Muscle layer of colon (tissue), 2 donors: ENCODE measurements around the gene SHQ1.

Experiments used
- H3K27ac ChIP-seq: one replicate; pipeline ENCODE4 v1.7.0; 2013; ENCODE audit warnings: low read depth, mild to moderate bottlenecking, low read length, moderate library complexity
- H3K27me3 ChIP-seq, 2 donors: one replicate each; pipeline ENCODE4 v1.7.0; 2013; ENCODE audit warnings: low read length in 2 of 2, mild to moderate bottlenecking in 2 of 2; ENCODE audit not compliant: insufficient read depth in 2 of 2, control insufficient read depth in 1 of 2
- H3K36me3 ChIP-seq: one replicate; pipeline ENCODE4 v1.7.0; 2013; ENCODE audit warnings: mild to moderate bottlenecking, low read length; ENCODE audit not compliant: insufficient read depth
- H3K4me1 ChIP-seq: one replicate; pipeline ENCODE4 v1.7.0; 2013; ENCODE audit warnings: mild to moderate bottlenecking, low read length; ENCODE audit not compliant: insufficient read depth
- H3K4me3 ChIP-seq, 2 donors: one replicate each; pipeline ENCODE4 v1.7.0; 2013; ENCODE audit warnings: low read length in 2 of 2, low read depth in 1 of 2, mild to moderate bottlenecking in 1 of 2, moderate library complexity in 1 of 2
- H3K9ac ChIP-seq: one replicate; pipeline ENCODE4 v1.7.0; 2013; ENCODE audit warnings: low read length
- H3K9me3 ChIP-seq: one replicate; pipeline ENCODE4 v1.7.0; 2013; ENCODE audit warnings: mild to moderate bottlenecking, low read length
- donor health status: abdominal sarcoma.
- donor health status: Adenocarcinoma of cecum.

Gene SHQ1

DNA sequence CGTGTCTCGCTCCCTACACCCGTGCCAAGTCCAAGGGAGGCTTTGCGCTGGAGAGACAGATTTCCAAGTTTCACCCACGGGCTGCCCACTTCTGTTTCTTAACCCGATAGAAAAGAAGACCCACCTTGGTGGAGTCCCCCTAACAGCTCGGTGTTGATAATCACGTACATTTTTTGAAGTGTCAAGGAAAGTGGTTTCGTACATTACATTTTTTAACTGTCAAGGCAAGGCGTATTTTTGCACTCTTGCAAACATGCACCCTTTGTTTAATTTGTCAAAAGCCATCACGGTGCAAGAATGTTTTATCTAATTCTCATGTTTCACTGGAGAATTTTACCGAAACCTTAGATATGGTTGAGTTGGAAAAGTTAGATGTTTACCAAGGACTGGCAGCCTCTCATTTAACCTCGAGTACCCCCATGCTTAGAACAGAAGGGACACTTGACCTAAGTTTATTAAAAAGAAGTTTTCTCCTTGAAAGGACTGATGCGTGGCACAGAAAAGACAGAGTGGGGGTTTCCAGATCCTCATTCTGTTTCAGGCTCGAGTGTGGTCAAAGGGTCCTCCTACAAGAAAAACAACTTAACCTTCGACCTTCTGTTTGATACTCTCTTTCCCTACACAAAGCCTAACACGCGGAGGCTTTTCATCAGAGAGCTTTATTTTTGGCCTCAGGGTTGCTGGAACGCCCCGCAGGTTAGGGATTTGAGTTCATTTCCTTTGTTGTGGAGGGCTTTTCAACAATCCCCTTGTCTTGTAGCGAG lies 40.5 kb upstream of the SHQ1 start:
- Histone ChIP-seq H3K9me3 (no peaks in the 10 kb centered on the region), H3K4me3 (peak overlapping the region in 1 of 2 donors; percentile 11), H3K27me3 (no peaks in the 10 kb centered on the region), H3K9ac (no peak overlapping the region), H3K4me1 (peaks cover 15% of the 10 kb centered on the region), H3K27ac (peak overlapping the region; percentile 49), H3K36me3 (no peaks in the 10 kb centered on the region)

DNA sequence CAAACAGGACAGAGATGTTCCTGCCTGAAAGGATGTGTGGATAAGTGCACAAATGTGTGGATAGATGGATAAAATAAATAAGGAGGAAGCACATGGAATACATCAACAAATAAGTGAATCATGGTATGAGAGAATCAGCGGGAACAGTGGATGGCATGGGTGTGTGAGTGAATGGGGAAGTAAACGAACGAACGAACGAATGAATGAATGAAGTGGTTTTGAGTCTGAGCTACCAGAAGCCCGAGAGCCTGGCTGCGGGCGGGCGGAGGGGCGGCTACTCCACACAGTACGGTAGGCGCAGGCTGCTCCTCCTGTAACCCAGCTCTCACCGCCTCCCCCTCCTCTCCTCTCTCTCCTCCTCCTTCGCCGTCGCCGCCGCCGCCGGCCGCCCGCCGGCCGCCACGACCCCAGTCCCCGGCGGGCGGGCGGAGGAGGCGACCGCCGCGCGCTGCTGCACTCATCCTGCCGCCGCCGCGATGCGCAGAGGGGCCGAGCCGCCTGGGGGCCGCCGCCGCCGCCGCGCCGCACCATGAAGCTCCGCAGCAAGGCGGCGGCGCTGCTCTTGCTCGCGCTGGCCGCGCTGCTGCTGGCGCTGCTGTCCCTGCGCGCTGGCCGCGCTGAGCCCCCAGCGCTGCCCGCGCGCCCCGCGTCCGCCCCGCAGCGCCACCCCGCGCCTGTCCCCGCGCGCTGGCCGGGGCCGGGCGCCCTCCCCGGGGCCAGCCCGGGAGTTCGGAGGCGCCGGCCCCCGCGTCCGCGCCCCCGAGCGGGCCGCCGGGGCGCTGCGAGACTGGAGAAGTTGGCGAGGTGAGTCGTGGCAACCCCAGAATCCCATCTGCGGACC lies 39.7 kb upstream of the SHQ1 start, which contains the start of gene GXYLT2:
Gene GXYLT2, plus strand, starts transcription at position 342 of the 841 bp plus-strand sequence. Its CDS starts 188 bp downstream, at position 530.
- Histone ChIP-seq H3K36me3 (no peaks in the 10 kb centered on the region), H3K27ac (peak within 1 kb of the TSS; percentile 49), H3K4me3 (peak within 1 kb of the TSS; percentile 46 to 50), H3K27me3 (no peaks in the 10 kb centered on the region), H3K4me1 (peaks cover 15% of the 10 kb centered on the region), H3K9ac (no peak within 1 kb of the TSS), H3K9me3 (no peaks in the 10 kb centered on the region)

DNA sequence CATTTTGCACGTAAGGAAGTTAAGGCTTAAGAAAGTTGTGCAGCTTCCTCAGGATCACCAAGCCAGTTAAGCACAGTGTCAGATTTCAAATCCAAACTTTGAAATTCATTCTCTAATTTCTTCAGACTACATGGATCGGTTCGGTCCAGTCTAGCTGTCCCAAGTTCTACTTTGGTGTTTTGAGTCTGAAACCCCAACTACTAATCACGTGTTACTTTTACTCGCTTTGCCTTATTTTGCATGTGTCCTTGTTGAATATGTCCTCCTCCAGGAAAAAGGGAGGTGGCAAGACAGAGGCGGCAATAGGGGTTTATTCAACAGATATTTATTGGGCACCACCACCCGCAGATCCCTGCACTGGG lies 39.1 kb upstream of the SHQ1 start:
- Histone ChIP-seq H3K36me3 (no peaks in the 10 kb centered on the region), H3K27me3 (no peaks in the 10 kb centered on the region), H3K4me1 (peaks cover 14% of the 10 kb centered on the region), H3K9ac (no peak overlapping the region), H3K4me3 (peak overlapping the region; percentile 46 to 50), H3K9me3 (no peaks in the 10 kb centered on the region), H3K27ac (peak overlapping the region; percentile 32)

DNA sequence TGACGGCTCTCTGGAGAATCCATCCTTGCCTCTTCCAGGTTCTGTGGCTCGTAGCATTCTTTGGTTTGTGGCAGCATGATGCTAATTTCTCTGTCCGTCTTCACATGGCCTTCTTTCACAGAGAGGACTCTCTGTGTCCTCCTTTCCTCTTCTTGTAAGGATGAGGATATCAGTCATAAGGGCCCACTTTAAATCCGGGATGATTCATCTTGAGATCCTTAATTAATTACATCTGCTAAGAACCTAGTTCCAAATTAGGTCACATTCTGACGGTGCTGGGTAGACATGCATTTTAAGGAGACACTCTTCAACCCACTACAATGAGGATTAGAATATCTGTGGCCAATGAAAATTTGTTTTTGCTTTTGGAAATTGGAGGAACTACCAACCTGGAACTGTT lies 23.9 kb upstream of the SHQ1 start:
- H3K9ac ChIP-seq: no peak overlapping the region
- no peak overlapping the region for H3K27ac ChIP-seq
- H3K27me3 ChIP-seq: no peaks in the 10 kb centered on the region
- H3K9me3 ChIP-seq: no peaks in the 10 kb centered on the region
- no peaks in the 10 kb centered on the region for H3K36me3 ChIP-seq
- no peaks in the 10 kb centered on the region for H3K4me1 ChIP-seq
- H3K4me3 ChIP-seq: no peak overlapping the region

DNA sequence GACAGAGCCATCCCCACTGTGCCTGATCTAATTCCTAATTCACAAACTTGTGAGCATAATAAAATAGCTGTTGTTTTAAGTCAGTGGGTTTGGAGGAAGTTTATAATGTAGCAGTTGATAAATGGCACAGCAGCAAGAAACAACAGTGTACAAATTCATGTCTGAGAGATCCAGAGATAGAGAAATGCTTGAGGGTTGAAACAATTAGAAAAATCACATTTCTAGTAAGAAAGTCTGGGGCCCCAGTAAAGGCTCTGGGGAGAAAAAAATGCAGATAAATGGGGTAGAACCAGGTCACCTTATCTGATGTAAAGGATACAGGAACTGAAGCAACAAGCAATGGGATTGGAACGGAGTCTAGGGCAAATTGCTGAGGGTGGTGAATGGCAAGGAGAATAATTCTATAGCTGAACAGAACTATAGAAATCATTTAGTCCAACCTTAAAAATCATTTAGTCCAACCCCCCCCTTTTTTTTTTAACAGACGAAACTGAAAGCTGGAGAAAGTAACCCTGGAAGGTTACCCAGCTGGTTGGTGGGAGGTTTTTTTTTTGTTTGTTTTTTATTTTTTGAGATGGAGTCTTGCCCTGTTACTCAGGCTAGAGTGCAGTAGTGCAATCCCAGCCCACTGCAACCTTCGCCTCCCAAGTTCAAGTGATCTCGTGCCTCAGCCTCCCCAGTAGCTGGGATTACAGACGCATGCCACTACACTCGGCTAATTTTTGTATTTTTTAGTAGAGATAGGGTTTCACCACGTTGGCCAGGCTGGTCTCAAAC lies 14.3 kb upstream of the SHQ1 start:
- Histone ChIP-seq H3K9ac (no peak overlapping the region), H3K27ac (no peak overlapping the region), H3K4me1 (no peaks in the 10 kb centered on the region), H3K9me3 (no peaks in the 10 kb centered on the region), H3K4me3 (no peak overlapping the region), H3K27me3 (no peaks in the 10 kb centered on the region), H3K36me3 (no peaks in the 10 kb centered on the region)

DNA sequence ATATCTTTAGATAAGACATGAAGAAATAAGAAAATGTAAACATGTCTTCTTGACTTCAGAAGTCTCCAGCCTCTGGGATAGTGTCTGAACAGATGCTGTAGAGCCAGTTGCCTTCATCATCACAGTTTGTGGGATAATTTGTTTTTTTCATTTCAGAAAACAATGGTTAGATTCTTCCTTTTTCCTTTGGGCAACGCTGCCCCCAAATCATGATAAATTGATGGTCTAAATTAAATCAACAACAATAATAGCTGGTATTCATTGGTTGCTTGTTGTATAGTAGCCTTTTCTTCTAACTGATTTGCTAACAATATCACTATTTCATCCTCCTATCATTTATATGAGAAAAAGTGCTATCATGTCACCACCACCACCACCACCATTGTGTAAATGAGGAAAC lies 12.6 kb upstream of the SHQ1 start:
- no peak overlapping the region for H3K27ac ChIP-seq
- no peak overlapping the region for H3K9ac ChIP-seq
- no peaks in the 10 kb centered on the region for H3K9me3 ChIP-seq
- no peaks in the 10 kb centered on the region for H3K36me3 ChIP-seq
- H3K4me1 ChIP-seq: no peaks in the 10 kb centered on the region
- H3K27me3 ChIP-seq: no peaks in the 10 kb centered on the region
- no peak overlapping the region for H3K4me3 ChIP-seq

DNA sequence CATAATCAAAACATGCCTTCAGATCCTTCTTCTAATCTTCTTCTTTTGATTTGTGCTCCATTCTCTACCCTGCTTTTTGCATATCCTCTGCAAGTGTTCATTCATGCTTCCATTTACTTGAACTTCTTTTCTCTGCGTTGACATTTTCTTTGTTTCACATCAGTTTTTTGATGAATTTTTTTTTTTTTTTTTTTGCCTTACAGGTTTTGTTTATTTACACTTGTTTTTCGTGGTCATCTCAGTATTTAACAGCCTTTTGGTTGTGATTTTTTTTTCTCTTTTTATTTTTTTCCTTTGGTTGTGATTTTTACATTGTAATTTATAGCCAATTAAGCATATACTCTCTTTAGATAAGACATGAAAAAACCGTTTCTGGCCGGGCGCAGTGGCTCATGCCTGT lies 11.8 kb upstream of the SHQ1 start:
- no peaks in the 10 kb centered on the region for H3K9me3 ChIP-seq

DNA sequence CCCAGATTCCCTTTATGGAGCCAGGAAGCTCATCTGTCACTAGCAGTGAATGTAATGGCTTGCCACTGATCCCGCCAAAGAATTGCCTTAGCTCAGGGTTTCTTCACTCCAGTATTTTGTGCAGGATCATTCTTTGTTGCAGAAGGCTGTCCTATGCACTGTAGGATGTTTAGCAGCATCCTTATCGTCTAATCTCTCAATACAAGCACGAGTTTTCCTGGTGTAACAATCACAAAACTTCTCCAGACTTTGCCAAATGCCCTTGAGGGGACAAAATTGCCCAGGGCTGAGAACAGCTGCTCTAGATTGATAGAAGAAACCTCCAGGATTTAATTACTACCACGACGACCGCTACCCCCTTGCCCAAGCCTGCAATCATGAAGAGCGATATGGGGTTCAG lies 6.8 kb upstream of the SHQ1 start:
- H3K36me3 ChIP-seq: no peaks in the 10 kb centered on the region
- H3K9ac ChIP-seq: no peak overlapping the region
- no peaks in the 10 kb centered on the region for H3K4me1 ChIP-seq
- no peak overlapping the region for H3K4me3 ChIP-seq
- H3K27ac ChIP-seq: no peak overlapping the region
- H3K9me3 ChIP-seq: no peaks in the 10 kb centered on the region
- no peaks in the 10 kb centered on the region for H3K27me3 ChIP-seq

More for the DNA sequence above, 11.8 kb upstream of the SHQ1 start:
- H3K27me3 ChIP-seq: no peaks in the 10 kb centered on the region
- no peak overlapping the region for H3K4me3 ChIP-seq
- no peak overlapping the region for H3K9ac ChIP-seq
- H3K36me3 ChIP-seq: no peaks in the 10 kb centered on the region
- no peaks in the 10 kb centered on the region for H3K4me1 ChIP-seq
- H3K27ac ChIP-seq: no peak overlapping the region

DNA sequence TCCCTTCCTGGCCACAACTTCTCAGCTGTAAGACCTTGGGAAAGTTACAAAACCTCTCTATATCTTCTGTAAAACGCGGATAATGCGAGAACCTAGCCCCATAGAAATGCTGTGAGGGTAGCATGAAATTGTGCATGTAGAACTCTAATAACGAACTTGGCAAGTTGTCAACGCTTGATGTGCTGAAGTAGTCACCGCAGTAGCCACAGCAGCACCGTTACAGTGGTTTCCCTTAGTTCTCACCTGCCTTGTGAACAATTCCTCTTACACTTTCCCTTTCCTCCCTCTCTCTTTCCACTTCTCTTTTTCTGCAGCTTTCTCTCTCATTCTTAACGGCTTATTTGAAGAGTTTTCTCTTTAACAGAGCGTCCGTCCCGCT lies 447 bp upstream of the SHQ1 start:
- Histone ChIP-seq H3K36me3 (no peaks in the 10 kb centered on the region), H3K9ac (no peak overlapping the region), H3K9me3 (no peaks in the 10 kb centered on the region), H3K27me3 (no peaks in the 10 kb centered on the region), H3K4me1 (peaks cover 23% of the 10 kb centered on the region), H3K4me3 (peak overlapping the region; percentile 84 to 95), H3K27ac (no peak overlapping the region)

DNA sequence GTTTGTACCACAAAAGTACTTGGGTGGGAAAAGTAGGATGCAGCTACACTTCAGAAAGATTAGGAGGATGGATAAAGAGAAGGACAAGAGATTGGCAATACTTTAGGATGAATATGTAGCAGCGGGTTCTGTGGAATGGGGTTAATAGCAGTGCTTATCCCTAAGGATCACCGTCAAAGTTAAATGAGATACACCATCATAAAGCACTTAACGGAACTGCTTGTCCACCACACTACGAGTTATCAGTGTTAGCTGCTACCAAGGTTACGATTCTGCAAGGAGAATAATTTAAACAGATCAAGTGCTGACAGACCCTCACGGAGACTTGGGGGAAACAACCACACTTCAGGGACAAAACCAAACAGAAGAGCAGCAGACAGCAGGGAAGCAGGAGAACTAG lies 963 bp downstream of the SHQ1 start:
- H3K27ac ChIP-seq: peak overlapping the region; percentile 85
- H3K4me1 ChIP-seq: peaks cover 23% of the 10 kb centered on the region
- peak overlapping the region; percentile 84 to 95 for H3K4me3 ChIP-seq

DNA sequence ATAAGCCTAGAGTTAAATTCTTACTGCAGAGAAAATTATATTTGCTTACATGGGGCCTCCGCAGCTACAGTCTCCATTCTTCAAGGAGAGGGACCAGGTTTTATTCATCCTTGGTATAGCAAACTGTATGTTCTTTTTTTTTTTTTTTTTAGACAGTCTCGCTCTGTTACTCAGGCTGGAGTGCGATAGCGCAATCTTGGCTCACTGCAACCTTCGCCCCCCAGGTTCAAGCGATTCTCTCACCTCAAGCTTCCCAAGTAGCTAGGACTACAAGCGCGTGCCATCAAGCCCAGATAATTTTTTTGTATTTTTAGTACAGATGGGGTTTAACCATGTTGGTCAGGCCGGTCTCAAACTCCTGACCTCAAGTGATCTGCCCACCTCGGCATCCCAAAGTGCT lies 2.1 kb downstream of the SHQ1 start:
- Histone ChIP-seq H3K36me3 (peaks cover 7% of the 10 kb centered on the region), H3K27ac (no peak overlapping the region), H3K27me3 (no peaks in the 10 kb centered on the region), H3K9ac (no peak overlapping the region), H3K4me1 (peaks cover 23% of the 10 kb centered on the region), H3K4me3 (no peak overlapping the region), H3K9me3 (no peaks in the 10 kb centered on the region)

More for the DNA sequence above, 963 bp downstream of the SHQ1 start:
- no peaks in the 10 kb centered on the region for H3K36me3 ChIP-seq
- H3K9ac ChIP-seq: peak overlapping the region; percentile 55
- H3K9me3 ChIP-seq: no peaks in the 10 kb centered on the region
- no peaks in the 10 kb centered on the region for H3K27me3 ChIP-seq
